GM12878 (cell line): ENCODE data around the gene FAM186B. TPM values are rescaled to one million over a fixed set of nuclear protein-coding genes. Genes with fewer than 3 reads are reported as not detected.

ENCODE experiments used
- ATAC-seq: fragments of 200-7000 bp; cut with Tn5 transposase; 3 replicates; pipeline ENCODE4 v1.9.1; 2020; ENCODE audit warnings: mild to moderate bottlenecking, moderate library complexity
- BruUV-seq: library from RNA; stranded (reverse); fragments of 400-500 nt; replicated peaks from 2 replicates; lab custom pipeline; 2021; lab: Mats Ljungman, UMichigan
- CTCF ChIA-PET: fragments of 300-600 bp; sonication (Branson Sonifier 250); formaldehyde crosslinking; extraction: SDS; loops from one replicate; lab custom pipeline; 2021; ENCODE audit warnings: inconsistent platforms; lab: Yijun Ruan, JAX
- POLR2A ChIA-PET: fragments of 350-600 bp; formaldehyde crosslinking; extraction: SDS; loops from one replicate; lab custom pipeline; 2021; ENCODE audit warnings: inconsistent platforms; lab: Charles Lee
- RAD21 ChIA-PET: fragments of 300-600 bp; sonication (Branson Sonifier 250); formaldehyde crosslinking; loops from one replicate; lab custom pipeline; 2023; ENCODE audit warnings: antibody characterized with exemption; ENCODE audit not compliant: unreplicated experiment; lab: Charles Lee
- SMC1A ChIA-PET: fragments of 300-600 bp; sonication (Branson Sonifier 250); formaldehyde crosslinking; loops from one replicate; lab custom pipeline; 2023; ENCODE audit not compliant: unreplicated experiment, uncharacterized antibody; lab: Charles Lee
- DNase-seq: peaks from one replicate; pipeline ENCODE4 v3.0.0-alpha.2; 2011; ENCODE audit warnings: low read depth, low spot score
- FAIRE-seq: peaks from 3 replicates; lab custom pipeline; 2011; peaks lifted over from hg19 to GRCh38; lab: Jason Lieb, UNC
- H2AFZ ChIP-seq: 2 replicates; pipeline ENCODE4 v1.6.0; 2011; ENCODE audit warnings: low read depth, low read length, control low read depth; ENCODE audit not compliant: control insufficient read depth
- H3K27ac ChIP-seq: 2 replicates; pipeline ENCODE4 v1.5.1; 2011; ENCODE audit warnings: control low read depth; ENCODE audit not compliant: control insufficient read depth, insufficient read depth
- H3K27me3 ChIP-seq, 2 experiments: replicated peaks in 1 of 2; 2 replicates each; pipeline versions ENCODE4 v1.6.0 to v1.6.1; 2011; ENCODE audit warnings: low read length in 1 of 2; ENCODE audit not compliant: control insufficient read depth in 2 of 2, insufficient read depth in 2 of 2
- H3K36me3 ChIP-seq, 2 experiments: 2 replicates each; pipeline ENCODE4 v1.5.1; 2011; ENCODE audit warnings: low read length in 1 of 2; ENCODE audit not compliant: control insufficient read depth in 2 of 2, insufficient read depth in 2 of 2
- H3K4me1 ChIP-seq: 2 replicates; pipeline ENCODE4 v1.6.1; 2011; ENCODE audit warnings: mild to moderate bottlenecking, low read length, moderate library complexity, mixed read lengths; ENCODE audit not compliant: control insufficient read depth, insufficient read depth
- H3K4me2 ChIP-seq: 2 replicates; pipeline ENCODE4 v1.6.0; 2011; ENCODE audit warnings: control low read depth; ENCODE audit not compliant: control insufficient read depth, insufficient read depth
- H3K4me3 ChIP-seq: fragments of 200-600 bp; sonication (generic); 2 replicates; pipeline ENCODE4 v1.5.1; 2016
- H3K79me2 ChIP-seq: 2 replicates; pipeline ENCODE4 v1.6.0; 2011; ENCODE audit warnings: low read length; ENCODE audit not compliant: control insufficient read depth, insufficient read depth
- H3K9ac ChIP-seq: 2 replicates; pipeline ENCODE4 v1.8.0; 2011; ENCODE audit warnings: low read length, control low read depth, mixed read lengths; ENCODE audit not compliant: control insufficient read depth, insufficient read depth
- H3K9me3 ChIP-seq: replicated peaks from 3 replicates; pipeline ENCODE4 v1.5.1; 2011; ENCODE audit warnings: mild to moderate bottlenecking, low read length; ENCODE audit not compliant: control insufficient read depth, insufficient read depth
- H4K20me1 ChIP-seq: 2 replicates; pipeline ENCODE4 v1.6.0; 2011; ENCODE audit not compliant: control insufficient read depth, insufficient read depth
- ASH2L ChIP-seq: fragments of 300-600, 200-600 bp; sonication (generic); IDR thresholded peaks from 2 replicates; pipeline ENCODE4 v1.6.1; 2017; ENCODE audit warnings: low read depth, mild to moderate bottlenecking, borderline replicate concordance
- CHD4 ChIP-seq: fragments of 200-600 bp; sonication (generic); IDR thresholded peaks from 2 replicates; pipeline ENCODE4 v1.6.1; 2016; ENCODE audit warnings: mild to moderate bottlenecking
- CREB1 ChIP-seq: IDR thresholded peaks from 2 replicates; pipeline ENCODE4 v1.6.1; 2012; ENCODE audit warnings: low read depth, mild to moderate bottlenecking, inconsistent platforms
- GABPA ChIP-seq: IDR thresholded peaks from 2 replicates; pipeline ENCODE4 v1.6.1; 2014; ENCODE audit warnings: antibody characterized with exemption, low read depth, mild to moderate bottlenecking, inconsistent platforms
- IRF4 ChIP-seq: IDR thresholded peaks from 2 replicates; pipeline ENCODE4 v1.6.1; 2011; ENCODE audit warnings: low read depth, low read length
- MYC ChIP-seq: IDR thresholded peaks from 2 replicates; pipeline ENCODE4 v1.6.1; 2011; ENCODE audit warnings: mild to moderate bottlenecking, low read length, moderate library complexity, inconsistent platforms; ENCODE audit not compliant: insufficient read depth, insufficient replicate concordance, insufficient read length, severe bottlenecking
- TCF12 ChIP-seq: IDR thresholded peaks from 2 replicates; pipeline ENCODE4 v1.6.1; 2011; ENCODE audit warnings: low read depth, mild to moderate bottlenecking, low read length
- USF1 ChIP-seq: IDR thresholded peaks from 2 replicates; pipeline ENCODE4 v1.6.1; 2011; ENCODE audit warnings: borderline replicate concordance, low read depth, mild to moderate bottlenecking, moderate library complexity, mixed read lengths, low read length; ENCODE audit not compliant: insufficient read depth; ENCODE audit errors: extremely low read length
- ZNF622 ChIP-seq: fragments of 450-650 bp; IDR thresholded peaks from 2 replicates; pipeline ENCODE4 v1.6.1; 2017; ENCODE audit warnings: mild to moderate bottlenecking, inconsistent platforms
- WGBS: methylation state at CpG from one replicate; pipeline ENCODE4 v1.1.6; 2016; ENCODE audit warnings: low lambda C conversion rate; ENCODE audit not compliant: insufficient replicate concordance, insufficient coverage; ENCODE audit errors: missing lambda C conversion rate; 5-methylcytosine and 5-hydroxymethylcytosine counted together
- in situ Hi-C: fragments of 300-500 bp; cut with MboI; formaldehyde crosslinking; loops from 9 replicates; pipeline ENCODE4 v1.14.3; 2018; ENCODE audit warnings: mixed read lengths
- intact Hi-C: fragments of 100-400 bp; cut with micrococcal nuclease; formaldehyde crosslinking; loops from one replicate; pipeline ENCODE4 v1.14.2; 2022; ENCODE audit not compliant: unreplicated experiment
- polyA plus RNA-seq, 11 experiments: library from polyadenylated mRNA; depleted of rRNA in 4 of 11; unstranded in 6 of 11; stranded (reverse) in 5 of 11; fragments of >200 nt; fragmentation: Nextera tagmentation in 4 of 11; fragmentation: Illumina TruSeq in 1 of 11; extraction: Ambion mirVana in 4 of 11; extraction: Trizol in 1 of 11; gene quantifications; 1 replicate in 1 of 11; 2 replicates in 10 of 11; pipeline versions ENCODE4 v1.2.1 to v1.2.3, GENCODE V29; 2011 to 2016; ENCODE audit warnings: inconsistent platforms in 2 of 11, missing spikeins in 2 of 11, low read depth in 1 of 11
- total RNA-seq, 4 experiments: library from RNA; depleted of rRNA in 3 of 4; stranded (reverse); fragments of >200 nt in 3 of 4; fragmentation: Illumina TruSeq in 1 of 4; extraction: Trizol in 1 of 4; gene quantifications; 2 replicates each; pipeline versions ENCODE4 v1.2.1 to v1.2.3, GENCODE V29; 2013 to 2021
- TF ChIP-seq, protein P1 (sequence below): IDR thresholded peaks from 2 replicates; pipeline ENCODE4 v1.6.1; 2012; ENCODE audit warnings: low read depth, low read length, improper control_type of control experiment
- TF ChIP-seq, protein P2 (sequence below): fragments of 450-650 bp; IDR thresholded peaks from 2 replicates; pipeline ENCODE4 v1.6.1; 2017; ENCODE audit warnings: low read depth, mild to moderate bottlenecking, moderate library complexity

The FAM186B gene
- total and polyA plus RNA-seq, 10 of the 15 experiments (the other 5 are each of a cell fraction or from before 2014, with no cell fraction given): 0.13 to 0.79 (median 0.51) TPM

DNA sequence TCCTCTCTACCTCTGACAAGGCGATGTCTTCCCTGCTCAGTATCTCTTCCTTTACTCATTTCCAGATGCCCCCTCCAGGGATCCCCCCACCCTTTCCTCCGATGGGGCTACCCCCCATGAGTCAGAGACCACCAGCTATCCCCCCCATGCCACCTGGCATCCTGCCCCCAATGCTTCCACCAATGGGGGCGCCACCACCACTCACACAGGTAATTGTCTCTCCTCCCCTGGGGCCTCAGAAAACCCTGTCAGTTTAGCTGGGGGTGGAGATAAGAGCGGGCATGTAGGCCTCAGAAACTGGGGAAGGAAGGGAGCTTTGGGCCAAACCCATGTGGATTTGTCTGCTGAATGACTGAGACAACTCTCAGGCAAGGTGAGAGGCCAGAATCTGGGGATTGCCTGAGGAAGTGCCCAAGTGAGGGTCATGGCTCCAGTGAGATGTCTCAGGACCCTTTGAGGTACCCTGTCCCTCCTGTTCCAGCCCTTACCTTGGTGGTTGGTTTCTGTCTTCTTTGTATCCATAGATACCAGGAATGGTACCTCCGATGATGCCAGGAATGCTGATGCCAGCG lies 26.0 kb upstream of the FAM186B start:
- no peak overlapping the region for H3K4me2 ChIP-seq
- H3K9me3 ChIP-seq: no peaks in the 10 kb centered on the region
- H3K4me3 ChIP-seq: no peak overlapping the region
- ATAC-seq (no peak), FAIRE-seq (no peak), DNase-seq (no peak)
- no peaks in the 10 kb centered on the region; a peak in 1 of 4 replicates for H3K36me3 ChIP-seq
- no peaks in the 10 kb centered on the region for H3K79me2 ChIP-seq
- no peak overlapping the region for H2AFZ ChIP-seq
- POLR2A ChIA-PET: interaction anchor here (0.5 kb wide), 1 partner anchor 30 kb away, joined by 3 read pairs; no protein-coding TSS in a partner anchor
- H3K9ac ChIP-seq: no peak overlapping the region
- no peaks in the 10 kb centered on the region for H4K20me1 ChIP-seq
- WGBS: 59% methylated on average over 6 of the region's 6 CpGs
- in situ Hi-C loops: no loop called here
- H3K4me1 ChIP-seq: no peaks in the 10 kb centered on the region
- RAD21 ChIA-PET: no interaction called here
- TF ChIP-seq TCF12 (no peak), CHD4 (no peak), GABPA (no peak), MYC (no peak), USF1 (no peak), ASH2L (no peak), IRF4 (no peak), CREB1 (no peak), ZNF622 (no peak)
- TF ChIP-seq, protein P1, sequence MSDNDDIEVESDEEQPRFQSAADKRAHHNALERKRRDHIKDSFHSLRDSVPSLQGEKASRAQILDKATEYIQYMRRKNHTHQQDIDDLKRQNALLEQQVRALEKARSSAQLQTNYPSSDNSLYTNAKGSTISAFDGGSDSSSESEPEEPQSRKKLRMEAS: no peak
- TF ChIP-seq, protein P2, sequence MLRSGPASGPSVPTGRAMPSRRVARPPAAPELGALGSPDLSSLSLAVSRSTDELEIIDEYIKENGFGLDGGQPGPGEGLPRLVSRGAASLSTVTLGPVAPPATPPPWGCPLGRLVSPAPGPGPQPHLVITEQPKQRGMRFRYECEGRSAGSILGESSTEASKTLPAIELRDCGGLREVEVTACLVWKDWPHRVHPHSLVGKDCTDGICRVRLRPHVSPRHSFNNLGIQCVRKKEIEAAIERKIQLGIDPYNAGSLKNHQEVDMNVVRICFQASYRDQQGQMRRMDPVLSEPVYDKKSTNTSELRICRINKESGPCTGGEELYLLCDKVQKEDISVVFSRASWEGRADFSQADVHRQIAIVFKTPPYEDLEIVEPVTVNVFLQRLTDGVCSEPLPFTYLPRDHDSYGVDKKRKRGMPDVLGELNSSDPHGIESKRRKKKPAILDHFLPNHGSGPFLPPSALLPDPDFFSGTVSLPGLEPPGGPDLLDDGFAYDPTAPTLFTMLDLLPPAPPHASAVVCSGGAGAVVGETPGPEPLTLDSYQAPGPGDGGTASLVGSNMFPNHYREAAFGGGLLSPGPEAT: no peak
- SMC1A ChIA-PET: interaction anchor here (0.9 to 1.3 kb wide), 2 partner anchors 64 to 74 kb away, joined by 3 read pairs; no protein-coding TSS in a partner anchor
- H3K27ac ChIP-seq: no peak overlapping the region
- H3K27me3 ChIP-seq: no peaks in the 10 kb centered on the region
- no TSS peak for BruUV-seq
- intact Hi-C loops: loop anchor here (10.0 kb wide), 1 partner anchor 203 kb away; no protein-coding TSS in a partner anchor
- CTCF ChIA-PET: interaction anchor here (0.8 to 20.4 kb wide), 3 partner anchors 10 to 78 kb away, joined by 3 to 486 read pairs (median 3); partner anchors contain the start of gene FMNL3
